ACC112 (cell line): ENCODE data around the gene TMEM95.
A peak's percentile ranks its signal among the peaks of the same experiment; 100 is the strongest.

ENCODE experiments used
- H2AFZ ChIP-seq: fragments of 200-600 bp; sonication (generic); one replicate; pipeline ENCODE4 v1.6.0; 2017; ENCODE audit warnings: antibody characterized with exemption, low read length; ENCODE audit not compliant: unreplicated experiment
- H3K27ac ChIP-seq: fragments of 200-600 bp; sonication (generic); 2 replicates; pipeline ENCODE4 v1.5.1; 2014; ENCODE audit warnings: low read depth, mild to moderate bottlenecking, antibody characterized with exemption, low read length, moderate library complexity
- H3K27me3 ChIP-seq: fragments of 200-600 bp; sonication (generic); 2 replicates; pipeline ENCODE4 v1.6.1; 2014; ENCODE audit warnings: mild to moderate bottlenecking, antibody characterized with exemption, low read length, moderate library complexity, mixed read lengths; ENCODE audit not compliant: insufficient read depth
- H3K36me3 ChIP-seq: fragments of 200-600 bp; sonication (generic); 2 replicates; pipeline ENCODE4 v1.6.1; 2016; ENCODE audit warnings: mild to moderate bottlenecking, antibody characterized with exemption, low read length, moderate library complexity, mixed read lengths; ENCODE audit not compliant: insufficient read depth
- H3K4me1 ChIP-seq: fragments of 200-600 bp; sonication (generic); one replicate; pipeline ENCODE4 v1.6.1; 2016; ENCODE audit warnings: low read length, mixed read lengths; ENCODE audit not compliant: insufficient read depth, unreplicated experiment, control insufficient read depth
- H3K4me3 ChIP-seq: fragments of 200-600 bp; sonication (generic); 2 replicates; pipeline ENCODE4 v1.5.1; 2014; ENCODE audit warnings: mild to moderate bottlenecking, low read depth, low read length
- H3K79me2 ChIP-seq: fragments of 200-600 bp; sonication (generic); one replicate; pipeline ENCODE4 v1.6.0; 2016; ENCODE audit warnings: low read length; ENCODE audit not compliant: control insufficient read depth, unreplicated experiment, insufficient read depth

TMEM95 gene

GRCh38 chr17:7380321-7380720 lies 25.4 kb downstream of the TMEM95 start:
- H2AFZ ChIP-seq, result no peak overlapping the region
- H3K4me3 ChIP-seq, result peak overlapping the region; percentile 66
- H3K27ac ChIP-seq, result no peak overlapping the region
- H3K4me1 ChIP-seq, result no peaks in the 10 kb centered on the region
- H3K27me3 ChIP-seq, result peaks cover 27% of the 10 kb centered on the region
- no peaks in the 10 kb centered on the region for H3K36me3 ChIP-seq
- no peaks in the 10 kb centered on the region for H3K79me2 ChIP-seq

GRCh38 chr17:7380855-7381683 lies 26.1 kb downstream of the TMEM95 start, which contains the start of gene TNK1:
TNK1 (plus strand) TSS chr17:7381089; CDS start chr17:7382927, 1,838 bp downstream.
- H3K27me3 ChIP-seq, result peaks cover 27% of the 10 kb centered on the region

GRCh38 chr17:7382901-7383300 lies 27.9 kb downstream of the TMEM95 start:
- Histone ChIP-seq H2AFZ (no peak overlapping the region), H3K4me1 (no peaks in the 10 kb centered on the region), H3K4me3 (no peak overlapping the region), H3K36me3 (no peaks in the 10 kb centered on the region), H3K27ac (no peak overlapping the region), H3K79me2 (no peaks in the 10 kb centered on the region), H3K27me3 (peaks cover 27% of the 10 kb centered on the region)

More at GRCh38 chr17:7380855-7381683, 26.1 kb downstream of the TMEM95 start, which contains the start of gene TNK1:
- Histone ChIP-seq H3K4me1 (no peaks in the 10 kb centered on the region), H2AFZ (no peak within 1 kb of the TSS), H3K36me3 (no peaks in the 10 kb centered on the region), H3K79me2 (no peaks in the 10 kb centered on the region), H3K27ac (no peak within 1 kb of the TSS), H3K4me3 (peak within 1 kb of the TSS; percentile 66)

DNA sequence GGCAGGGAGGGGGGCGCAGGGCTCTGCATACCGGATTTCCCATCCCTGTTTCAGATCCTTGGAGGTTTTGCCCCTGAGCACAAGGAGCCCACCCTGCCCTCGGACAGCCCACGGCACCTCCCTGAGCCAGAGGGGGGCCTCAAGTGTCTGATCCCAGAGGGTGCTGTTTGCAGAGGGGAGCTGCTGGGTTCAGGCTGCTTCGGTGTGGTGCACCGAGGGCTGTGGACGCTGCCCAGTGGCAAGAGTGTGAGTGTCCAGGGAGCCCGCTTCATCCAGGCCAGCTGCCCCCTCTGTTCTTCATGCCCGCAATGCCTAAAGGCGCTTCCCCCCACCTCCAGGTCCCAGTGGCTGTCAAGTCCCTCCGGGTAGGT lies 28.4 kb downstream of the TMEM95 start:
- H2AFZ ChIP-seq, result no peak overlapping the region
- no peaks in the 10 kb centered on the region for H3K79me2 ChIP-seq
- no peaks in the 10 kb centered on the region for H3K4me1 ChIP-seq
- peaks cover 27% of the 10 kb centered on the region for H3K27me3 ChIP-seq
- no peak overlapping the region for H3K27ac ChIP-seq
- no peaks in the 10 kb centered on the region for H3K36me3 ChIP-seq
- 0 out of 2 replicates have a peak overlapping the region, but pooled peaks have one; percentile 66 for H3K4me3 ChIP-seq

- no peak overlapping the region for H2AFZ ChIP-seq
- no peaks in the 10 kb centered on the region for H3K36me3 ChIP-seq
- no peaks in the 10 kb centered on the region for H3K4me1 ChIP-seq
- H3K79me2 ChIP-seq, result no peaks in the 10 kb centered on the region
- no peak overlapping the region for H3K27ac ChIP-seq
- H3K4me3 ChIP-seq, result peak overlapping the region; percentile 66
- H3K27me3 ChIP-seq, result peaks cover 27% of the 10 kb centered on the region
Measured at GRCh38 chr17:7383742-7384488, 29.0 kb downstream of the TMEM95 start.

DNA sequence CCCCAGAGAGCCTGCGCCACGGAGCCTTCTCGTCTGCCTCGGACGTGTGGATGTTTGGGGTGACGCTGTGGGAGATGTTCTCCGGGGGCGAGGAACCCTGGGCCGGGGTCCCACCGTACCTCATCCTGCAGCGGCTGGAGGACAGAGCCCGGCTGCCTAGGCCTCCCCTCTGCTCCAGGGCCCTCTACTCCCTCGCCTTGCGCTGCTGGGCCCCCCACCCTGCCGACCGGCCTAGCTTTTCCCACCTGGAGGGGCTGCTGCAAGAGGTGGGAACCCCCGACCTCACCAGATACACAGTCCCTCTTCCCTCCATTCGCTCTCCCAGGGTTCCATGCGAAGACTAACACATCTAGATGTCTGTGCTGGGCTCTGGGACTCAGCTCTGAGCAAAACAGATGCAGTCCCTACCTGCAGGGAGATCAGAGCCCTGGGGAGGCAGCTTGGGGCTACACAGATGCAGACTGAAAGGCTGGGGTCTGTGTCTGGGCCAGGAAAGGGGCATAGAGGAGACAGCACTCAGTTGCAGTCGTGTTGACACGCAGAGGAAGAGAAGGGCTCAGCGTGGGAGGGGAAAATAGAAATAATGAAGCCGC lies 29.6 kb downstream of the TMEM95 start:
- Histone ChIP-seq H3K4me1 (no peaks in the 10 kb centered on the region), H3K4me3 (0 out of 2 replicates have a peak overlapping the region, but pooled peaks have one; percentile 66), H3K36me3 (0 out of 2 replicates have a peak, but pooled peaks cover 1% of the 10 kb centered on the region), H3K27ac (no peak overlapping the region), H2AFZ (no peak overlapping the region), H3K27me3 (peaks cover 22% of the 10 kb centered on the region), H3K79me2 (no peaks in the 10 kb centered on the region)

DNA sequence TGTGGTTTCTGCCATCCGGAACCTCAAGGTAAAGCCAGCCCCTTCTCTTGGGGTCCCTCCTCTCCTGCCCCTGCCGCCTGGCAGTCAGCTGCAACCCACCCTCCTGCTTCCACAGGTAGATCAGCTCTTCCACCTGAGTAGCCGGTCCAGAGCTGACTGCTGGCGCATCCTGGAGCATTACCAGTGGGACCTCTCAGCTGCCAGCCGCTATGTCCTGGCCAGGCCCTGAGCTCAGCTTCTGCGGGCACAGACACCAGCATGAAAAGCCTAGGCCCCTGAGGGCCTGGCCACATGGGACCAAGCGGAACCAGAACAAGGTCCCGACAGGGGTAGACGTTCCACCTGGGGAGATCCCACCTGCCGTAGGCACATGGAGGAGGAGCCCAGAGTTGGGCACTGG lies 33.9 kb downstream of the TMEM95 start:
- Histone ChIP-seq H3K79me2 (peaks cover 5% of the 10 kb centered on the region), H3K4me3 (no peak overlapping the region), H3K27ac (no peak overlapping the region), H2AFZ (no peak overlapping the region), H3K27me3 (no peaks in the 10 kb centered on the region), H3K4me1 (peaks cover 4% of the 10 kb centered on the region), H3K36me3 (peaks cover 10% of the 10 kb centered on the region; the same call in 1 of the 2 replicates)

DNA sequence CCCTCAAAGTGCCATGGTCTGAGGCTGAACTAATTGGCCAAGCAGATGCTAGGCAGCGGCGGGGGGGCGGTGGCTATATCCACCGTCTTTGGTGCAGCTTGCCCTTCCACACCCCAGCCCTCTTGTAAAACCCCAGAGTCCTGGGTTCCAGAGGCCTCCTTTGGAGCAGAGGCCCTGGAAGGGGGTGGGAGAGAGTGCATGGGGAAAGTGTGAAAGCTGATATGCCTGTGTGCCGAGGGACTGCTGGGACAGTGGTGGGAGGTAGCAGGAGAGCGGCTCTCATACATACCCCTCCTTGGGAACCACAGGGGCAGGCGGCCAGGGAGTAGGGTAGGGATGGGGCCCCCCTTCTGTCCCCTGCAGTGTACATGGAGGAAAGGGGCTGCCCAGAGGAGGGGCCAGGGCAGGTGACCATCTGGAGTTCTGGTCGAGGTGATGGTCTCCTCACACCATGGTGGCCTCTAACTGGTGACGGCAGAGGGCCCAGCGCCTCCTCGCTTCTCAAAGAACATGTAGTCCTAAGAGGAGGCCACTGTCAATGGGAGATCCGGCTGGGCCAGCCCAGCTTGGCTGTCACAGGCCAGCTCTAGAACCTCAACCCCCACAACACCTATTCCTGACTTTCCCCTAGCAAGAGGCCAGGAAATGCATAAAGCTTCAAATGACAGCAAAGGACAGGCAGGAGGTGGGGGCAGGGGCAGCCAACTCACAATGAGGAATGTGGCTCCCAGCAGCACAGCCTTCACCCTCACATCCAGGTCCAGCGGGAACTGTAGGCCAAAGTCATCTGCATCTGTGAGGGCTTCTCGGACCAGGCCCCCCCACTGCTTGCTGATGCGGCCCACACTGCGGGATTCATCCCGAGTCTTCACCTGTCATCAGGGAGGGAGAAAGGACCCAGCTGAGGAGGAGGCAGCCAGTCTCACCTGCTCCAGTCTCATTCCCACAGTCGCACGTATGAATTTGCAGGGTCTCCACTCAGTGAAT lies 35.3 kb downstream of the TMEM95 start:
- Histone ChIP-seq H2AFZ (no peak overlapping the region), H3K79me2 (peaks cover 5% of the 10 kb centered on the region), H3K4me3 (no peak overlapping the region), H3K36me3 (peaks cover 10% of the 10 kb centered on the region; the same call in 1 of the 2 replicates), H3K27me3 (no peaks in the 10 kb centered on the region), H3K4me1 (peaks cover 4% of the 10 kb centered on the region), H3K27ac (no peak overlapping the region)

- Histone ChIP-seq H3K4me1 (peaks cover 4% of the 10 kb centered on the region), H3K27me3 (no peaks in the 10 kb centered on the region), H3K79me2 (peaks cover 5% of the 10 kb centered on the region), H3K36me3 (peaks cover 10% of the 10 kb centered on the region; the same call in 1 of the 2 replicates), H3K27ac (no peak overlapping the region), H2AFZ (no peak overlapping the region), H3K4me3 (no peak overlapping the region)
Measured at GRCh38 chr17:7391307-7391706, 36.4 kb downstream of the TMEM95 start.
